ENCODE data around the gene NPFFR1.

Gene NPFFR1

GRCh38 chr10:70272925-70273316 lies 10.9 kb downstream of the NPFFR1 start:
- TF ChIP-seq CTCF (IDR thresholded peaks at IDR 0.05; ENCODE audit: extremely low read depth, missing control alignments): peak; percentile 22
- peak; percentile 77 for DNase-seq (ENCODE audit: low spot score)

GRCh38 chr10:70271996-70272924 lies 11.5 kb downstream of the NPFFR1 start:
- TF ChIP-seq CTCF (IDR thresholded peaks at IDR 0.05; ENCODE audit: extremely low read depth, missing control alignments): no peak
- DNase-seq (ENCODE audit: low spot score): no peak

DNA sequence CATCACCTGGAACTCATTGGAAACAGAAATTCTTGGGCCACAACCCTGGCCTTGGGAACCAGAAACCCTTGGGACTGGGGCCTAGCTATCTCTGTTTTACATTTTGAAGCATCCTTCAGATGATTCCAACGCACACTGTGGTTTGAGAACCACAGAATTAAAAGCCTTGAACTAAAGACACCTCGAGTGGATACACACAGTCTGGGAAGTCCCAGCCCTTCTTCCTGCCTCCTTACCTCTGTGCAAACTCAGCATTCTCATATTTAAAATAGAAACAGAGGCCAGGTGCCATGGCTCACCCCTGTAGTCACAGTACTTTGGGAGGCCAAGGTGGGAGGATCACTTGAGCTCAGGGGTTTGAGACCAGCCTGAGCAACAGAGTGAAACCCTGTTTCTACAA lies 12.9 kb downstream of the NPFFR1 start:
- DNase-seq (ENCODE audit: low spot score): no peak
- TF ChIP-seq CTCF (IDR thresholded peaks at IDR 0.05; ENCODE audit: extremely low read depth, missing control alignments): no peak

- DNase-seq (ENCODE audit: low spot score): no peak
- TF ChIP-seq CTCF (IDR thresholded peaks at IDR 0.05; ENCODE audit: extremely low read depth, missing control alignments): no peak
Observed at GRCh38 chr10:70269741-70270140, 14.1 kb downstream of the NPFFR1 start.

GRCh38 chr10:70268376-70268775 lies 15.4 kb downstream of the NPFFR1 start:
- no peak for DNase-seq (ENCODE audit: low spot score)
- TF ChIP-seq CTCF (IDR thresholded peaks at IDR 0.05; ENCODE audit: extremely low read depth, missing control alignments): no peak

DNA sequence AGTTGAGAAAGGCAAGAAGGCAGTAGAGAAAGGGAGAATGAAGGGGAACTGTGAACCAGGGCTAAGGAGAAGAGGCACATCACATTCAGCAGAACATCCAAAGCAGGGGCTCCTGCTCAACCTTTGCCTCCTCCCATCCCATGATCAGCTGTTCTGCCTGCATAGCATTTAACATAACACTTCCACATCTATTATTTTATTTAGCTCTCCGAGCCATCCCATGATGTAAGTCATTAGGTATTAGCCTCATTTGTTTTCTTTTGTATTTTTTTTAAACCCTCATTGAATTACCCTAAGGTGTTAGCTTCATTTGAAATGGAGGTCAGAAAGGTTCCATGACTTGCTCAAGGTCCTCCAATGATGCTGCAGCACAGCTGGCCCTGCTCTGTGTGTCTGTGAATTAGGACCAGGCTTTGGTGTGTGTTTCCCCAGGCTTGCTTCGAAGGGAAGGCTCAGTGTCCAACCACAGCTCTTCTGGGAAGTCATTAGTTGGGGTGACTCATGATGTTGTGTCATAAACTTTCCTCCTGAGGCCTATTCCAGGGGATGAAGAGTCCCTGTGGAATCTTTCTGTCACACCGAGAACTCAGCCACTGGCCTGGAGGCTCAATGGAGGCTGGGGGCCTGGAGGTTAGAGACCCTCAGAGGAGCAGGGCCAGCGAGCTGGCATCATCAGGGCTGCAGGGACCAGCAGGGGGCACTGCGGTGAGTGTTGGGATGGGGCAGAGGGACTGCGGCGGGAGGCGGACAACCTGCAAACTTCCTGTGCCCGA lies 16.5 kb downstream of the NPFFR1 start:
- no peak for DNase-seq (ENCODE audit: low spot score)

More for the DNA sequence above, 16.5 kb downstream of the NPFFR1 start:
- TF ChIP-seq CTCF (IDR thresholded peaks at IDR 0.05; ENCODE audit: extremely low read depth, missing control alignments): peak; percentile 7
